Hepatocyte (in vitro differentiated cells): ENCODE measurements around the gene ICE1.

ENCODE experiments used
- CTCF ChIP-seq: fragments of 200-600 bp; sonication (generic); IDR thresholded peaks from 2 replicates; pipeline ENCODE4 v1.5.1; 2016; ENCODE audit warnings: antibody characterized with exemption, mild to moderate bottlenecking; ENCODE audit not compliant: poor library complexity
- EZH2 ChIP-seq: fragments of 200-600 bp; sonication (generic); IDR thresholded peaks from 2 replicates; pipeline ENCODE4 v1.6.1; 2016; ENCODE audit warnings: antibody characterized with exemption, mild to moderate bottlenecking, borderline replicate concordance
- EZH2phosphoT487 ChIP-seq: fragments of 200-600 bp; sonication (generic); IDR thresholded peaks from one replicate; pipeline ENCODE4 v1.6.1; 2018; ENCODE audit warnings: antibody characterized with exemption, mild to moderate bottlenecking, low read depth, moderate library complexity; ENCODE audit not compliant: unreplicated experiment, severe bottlenecking

- TF ChIP-seq CTCF (no peak), EZH2 (no peak), EZH2phosphoT487 (no peak)
These were observed 41.7 kb downstream of the ICE1 start for GRCh38 chr5:5464036-5464715.
